K562 (cell line): ENCODE measurements around the gene SDR42E2. TPM values are rescaled to one million over a fixed set of nuclear protein-coding genes. Genes with fewer than 3 reads are reported as not detected.

Source experiments
- ATF1 ChIP-seq, 2 experiments: fragments of 450-650 bp in 1 of 2; IDR thresholded peaks; 2 replicates each; pipeline ENCODE4 v1.6.1; 2016; ENCODE audit warnings: missing compliant biosample characterization in 1 of 2, missing genetic modification characterization in 1 of 2
- BCL6 ChIP-seq: fragments of 250-450 bp; sonication (Bioruptor Pico); IDR thresholded peaks from 2 replicates; pipeline ENCODE4 v1.4.0; 2020
- CBFB ChIP-seq: sonication (generic); formaldehyde crosslinking; IDR thresholded peaks from 2 replicates; pipeline ENCODE4 v1.4.0; 2020; ENCODE audit warnings: mild to moderate bottlenecking, missing genetic modification reagents
- CEBPG ChIP-seq, 3 experiments: fragments of 200-800 bp in 1 of 3; sonication (Bioruptor generic) in 1 of 3; sonication (generic) in 1 of 3; formaldehyde crosslinking in 1 of 3; IDR thresholded peaks in 2 of 3; conservative IDR thresholded peaks in 1 of 3; 2 replicates each; pipeline versions ENCODE4 v1.6.1 to v1.8.0; 2016 to 2022; ENCODE audit warnings: missing compliant biosample characterization in 2 of 3, missing genetic modification characterization in 2 of 3, mild to moderate bottlenecking in 1 of 3, missing genetic modification reagents in 1 of 3
- CREB1 ChIP-seq, 2 experiments: sonication (generic) in 1 of 2; formaldehyde crosslinking in 1 of 2; IDR thresholded peaks; 2 replicates each; pipeline versions ENCODE4 v1.6.1 to v1.8.0; 2012 to 2022; ENCODE audit warnings: inconsistent platforms in 1 of 2, mild to moderate bottlenecking in 1 of 2, missing genetic modification reagents in 1 of 2, moderate library complexity in 1 of 2
- CREM ChIP-seq: IDR thresholded peaks from 2 replicates; pipeline ENCODE4 v1.6.1; 2014; ENCODE audit warnings: antibody characterized with exemption, low read depth
- CUX1 ChIP-seq: fragments of 200-800 bp; sonication (Bioruptor generic); IDR thresholded peaks from 2 replicates; pipeline ENCODE4 v1.6.1; 2016; ENCODE audit warnings: missing genetic modification characterization, missing compliant biosample characterization
- DNMT1 ChIP-seq: fragments of 450-650 bp; IDR thresholded peaks from 2 replicates; pipeline ENCODE4 v1.6.1; 2016; ENCODE audit warnings: antibody characterized with exemption, mild to moderate bottlenecking
- OTX1 ChIP-seq: fragments of 450-650 bp; formaldehyde crosslinking; IDR thresholded peaks from 2 replicates; pipeline ENCODE4 v1.4.0; 2022; ENCODE audit warnings: mild to moderate bottlenecking
- ZFP1 ChIP-seq: fragments of 450-650 bp; formaldehyde crosslinking; IDR thresholded peaks from 2 replicates; pipeline ENCODE4 v1.4.0; 2020; ENCODE audit warnings: mild to moderate bottlenecking, mixed read lengths
- ZNF318 ChIP-seq, 2 experiments: fragments of 450-650 bp; IDR thresholded peaks; 2 replicates each; pipeline ENCODE4 v1.6.1; 2016; ENCODE audit warnings: mild to moderate bottlenecking in 2 of 2, borderline replicate concordance in 1 of 2, low read depth in 1 of 2, moderate library complexity in 1 of 2
- ZNF589 ChIP-seq: fragments of 200-800 bp; sonication (Bioruptor generic); IDR thresholded peaks from 2 replicates; pipeline ENCODE4 v1.6.1; 2016; ENCODE audit warnings: low read depth, missing genetic modification characterization, missing compliant biosample characterization
- polyA plus RNA-seq, 8 experiments: library from polyadenylated mRNA; depleted of rRNA in 4 of 8; stranded (reverse) in 5 of 8; unstranded in 3 of 8; fragments of >200 nt; fragmentation: Nextera tagmentation in 2 of 8; fragmentation: Illumina TruSeq in 1 of 8; extraction: Ambion mirVana in 2 of 8; extraction: Trizol in 1 of 8; gene quantifications; 2 replicates each; pipeline versions ENCODE4 v1.2.1 to v1.2.3, GENCODE V29; 2011 to 2014; ENCODE audit warnings: inconsistent platforms in 1 of 8, missing spikeins in 1 of 8
- total RNA-seq, 7 experiments: library from RNA; depleted of rRNA in 6 of 7; stranded (reverse); fragments of >200 nt in 6 of 7; fragmentation: Illumina TruSeq in 2 of 7; extraction: Trizol in 2 of 7; gene quantifications; 2 replicates each; pipeline versions ENCODE4 v1.2.1 to v1.2.3, GENCODE V29; 2011 to 2021; ENCODE audit warnings: low replicate concordance in 1 of 7

SDR42E2 gene
- total and polyA plus RNA-seq, 9 of the 15 experiments (the other 6 are each of a cell fraction or from before 2014, with no cell fraction given): 0.03 to 0.07 (median 0.04) TPM; not detected in 4

- no peak for TF ChIP-seq CUX1 (CRISPR knock-in tag)
- TF ChIP-seq CREM: peak; percentile 60
- TF ChIP-seq BCL6 (CRISPR knock-in tag): no peak
- TF ChIP-seq ZFP1: no peak
- TF ChIP-seq ZNF318 (IDR thresholded peaks at IDR 0.05; ENCODE audit: borderline replicate concordance in 1 of 2, low read depth in 1 of 2): no peak
- TF ChIP-seq CEBPG (CRISPR knock-in tag; IDR thresholded peaks at IDR 0.05): no peak
- no peak for TF ChIP-seq CEBPG (tag; conservative IDR thresholded peaks at IDR 0.05 in 1 of 2, IDR thresholded peaks at IDR 0.05 in 1 of 2)
- TF ChIP-seq OTX1: no peak
- 0 out of 2 replicates have a peak, but pooled peaks have one; percentile 44 for TF ChIP-seq ZNF589
- no peak for TF ChIP-seq ATF1 (CRISPR knock-in tag; IDR thresholded peaks at IDR 0.05)
- peak; percentile 46; the same call in 1 of the 2 replicates for TF ChIP-seq ATF1 (tag; IDR thresholded peaks at IDR 0.05)
- TF ChIP-seq CREB1 (IDR thresholded peaks at IDR 0.05): no peak; the same call in 1 of the 2 replicates
- TF ChIP-seq CREB1 (CRISPR knock-in tag; IDR thresholded peaks at IDR 0.05): no peak
- 0 out of 2 replicates have a peak, but pooled peaks have one; percentile 26 for TF ChIP-seq CBFB (CRISPR knock-in tag)
- no peak for TF ChIP-seq DNMT1
Measured at GRCh38 chr16:22216191-22216831, 54.0 kb downstream of the SDR42E2 start (continued).
